ENCODE data around the gene MAPK14.

DNA sequence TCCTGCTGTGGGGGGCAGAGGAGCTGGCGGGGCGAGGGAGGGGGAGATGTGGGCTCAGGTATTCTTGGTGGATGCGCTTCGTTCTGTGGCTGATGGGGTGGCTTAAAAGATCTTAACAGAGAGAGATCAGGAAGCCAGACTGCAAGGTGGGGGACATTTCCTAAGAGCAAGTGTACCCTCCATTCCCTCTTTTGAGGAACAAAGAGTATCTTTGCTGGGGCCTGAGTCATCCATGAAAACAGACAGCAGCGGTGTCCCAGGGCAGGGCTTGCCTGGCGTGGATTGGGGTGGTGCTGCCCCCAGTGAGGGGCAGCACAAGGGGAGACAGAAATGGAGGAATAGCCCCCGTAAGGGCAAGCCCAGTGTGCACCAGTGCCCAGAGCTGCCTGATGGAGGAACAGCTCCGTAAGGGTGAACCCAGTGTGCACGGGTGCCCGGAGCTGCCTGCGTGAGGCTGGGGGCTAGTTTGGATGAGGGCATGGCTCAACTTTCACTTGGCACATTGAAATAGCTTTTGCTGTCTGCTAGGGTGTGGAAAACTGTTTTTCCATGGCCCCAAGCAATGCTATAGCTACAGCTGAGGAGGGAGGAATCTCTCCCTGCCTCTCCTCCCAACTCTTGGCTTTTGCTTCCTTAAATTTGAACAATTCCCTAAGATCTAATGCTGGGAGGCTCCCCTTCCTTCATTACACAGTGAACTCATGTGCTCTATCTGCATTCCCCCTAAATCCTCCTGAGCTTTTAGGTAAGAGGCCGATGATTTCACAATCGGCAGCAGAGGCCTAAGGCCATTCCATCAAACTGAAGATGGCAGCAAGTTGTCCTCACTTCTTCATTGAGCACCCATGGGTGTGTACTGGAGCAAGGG is 115.6 kb downstream of the MAPK14 start:
- TF ChIP-seq POLR2AphosphoS5 (IDR thresholded peaks at IDR 0.05; ENCODE audit: borderline replicate concordance, low read depth, low read length) (no peak), EZH2 (IDR thresholded peaks at IDR 0.05) (no peak)

All from SK-N-MC (cell line).